Measurements from ENCODE around the gene KIR3DL2.
"Not testable (repeated sequence)": the region's sequence is repeated elsewhere in the genome, so short reads cannot be mapped to it uniquely, and the experiment has no call there.

KIR3DL2 gene

GRCh38 chr19:54817670-54818536 lies 32.3 kb upstream of the KIR3DL2 start:
- no peaks in the 10 kb centered on the region for H3K9me3 ChIP-seq (ENCODE audit: control insufficient read depth, low read length)
- no peak overlapping the region for H2AFZ ChIP-seq (ENCODE audit: low read depth, low read length)
- DNase-seq = no peak
- no peak overlapping the region for H4K91ac ChIP-seq (ENCODE audit: low read length)
- no peak overlapping the region for H3K9ac ChIP-seq (ENCODE audit: low read length)
- no peak overlapping the region for H2BK5ac ChIP-seq (ENCODE audit: low read depth, low read length, poor library complexity, severe bottlenecking)
- H3K4me2 ChIP-seq (ENCODE audit: low read length, poor library complexity, severe bottlenecking) = no peak overlapping the region
- 60% methylated on average over 15 of the region's 15 CpGs for WGBS
- no peaks in the 10 kb centered on the region for H3K4me1 ChIP-seq (ENCODE audit: control insufficient read depth, insufficient read depth, low read depth, low read length)
- H3K14ac ChIP-seq (ENCODE audit: low read length in 2 of 2) = no peak overlapping the region
- no peak overlapping the region for H3K23ac ChIP-seq (ENCODE audit: low read length in 2 of 2)
- H3K27ac ChIP-seq (ENCODE audit: low read length, poor library complexity, severe bottlenecking) = no peak overlapping the region
- no peak overlapping the region for H3K4ac ChIP-seq (ENCODE audit: low read depth in 1 of 2, low read length in 2 of 2)
- H3K27me3 ChIP-seq (ENCODE audit: control insufficient read depth in 1 of 2, insufficient read depth in 1 of 2, low read length in 2 of 2) = no peaks in the 10 kb centered on the region
- no peak overlapping the region for H2BK12ac ChIP-seq (ENCODE audit: low read length in 2 of 2)
- H3K36me3 ChIP-seq (ENCODE audit: control insufficient read depth in 1 of 2, insufficient read depth in 2 of 2, low read depth in 1 of 2, low read length in 2 of 2) = no peaks in the 10 kb centered on the region
- H2AK5ac ChIP-seq (ENCODE audit: low read length, severe bottlenecking) = no peak overlapping the region
- no peak overlapping the region for H4K8ac ChIP-seq (ENCODE audit: low read length)
- no peak overlapping the region for H3K18ac ChIP-seq (ENCODE audit: low read depth in 1 of 2, low read length in 2 of 2)
- H3K4me3 ChIP-seq (ENCODE audit: insufficient read depth in 1 of 2, low read depth in 1 of 2, low read length in 2 of 2) = no peak overlapping the region
- no peaks in the 10 kb centered on the region for H3K79me1 ChIP-seq (replicated peaks; ENCODE audit: low read length, poor library complexity, severe bottlenecking)
- H2BK120ac ChIP-seq (ENCODE audit: low read depth, low read length) = no peak overlapping the region
- H2BK15ac ChIP-seq (ENCODE audit: low read depth, poor library complexity, severe bottlenecking) = no peak overlapping the region

- not testable (repeated sequence) for H3K9me3 ChIP-seq (ENCODE audit: control insufficient read depth, low read length); H3K79me1 ChIP-seq (replicated peaks; ENCODE audit: low read length, poor library complexity, severe bottlenecking); H3K14ac ChIP-seq (ENCODE audit: low read length in 2 of 2); H2BK15ac ChIP-seq (ENCODE audit: low read depth, poor library complexity, severe bottlenecking); H3K23ac ChIP-seq (ENCODE audit: low read length in 2 of 2); H3K4me3 ChIP-seq (ENCODE audit: insufficient read depth in 1 of 2, low read depth in 1 of 2, low read length in 2 of 2); DNase-seq; H2BK5ac ChIP-seq (ENCODE audit: low read depth, low read length, poor library complexity, severe bottlenecking); H3K9ac ChIP-seq (ENCODE audit: low read length); H2BK120ac ChIP-seq (ENCODE audit: low read depth, low read length); H2BK12ac ChIP-seq (ENCODE audit: low read length in 2 of 2); H3K4ac ChIP-seq (ENCODE audit: low read depth in 1 of 2, low read length in 2 of 2); H3K27ac ChIP-seq (ENCODE audit: low read length, poor library complexity, severe bottlenecking); H3K4me2 ChIP-seq (ENCODE audit: low read length, poor library complexity, severe bottlenecking); H4K91ac ChIP-seq (ENCODE audit: low read length); H3K18ac ChIP-seq (ENCODE audit: low read depth in 1 of 2, low read length in 2 of 2); H2AFZ ChIP-seq (ENCODE audit: low read depth, low read length); H2AK5ac ChIP-seq (ENCODE audit: low read length, severe bottlenecking); H3K36me3 ChIP-seq (ENCODE audit: control insufficient read depth in 1 of 2, insufficient read depth in 2 of 2, low read depth in 1 of 2, low read length in 2 of 2); H3K27me3 ChIP-seq (ENCODE audit: control insufficient read depth in 1 of 2, insufficient read depth in 1 of 2, low read length in 2 of 2); H4K8ac ChIP-seq (ENCODE audit: low read length); H3K4me1 ChIP-seq (ENCODE audit: control insufficient read depth, insufficient read depth, low read depth, low read length)
- 61% methylated on average over 3 of the region's 4 CpGs for WGBS
Measured at GRCh38 chr19:54824416-54824815, 25.8 kb upstream of the KIR3DL2 start.

GRCh38 chr19:54825326-54825725 lies 24.9 kb upstream of the KIR3DL2 start:
- H4K91ac ChIP-seq (ENCODE audit: low read length); H3K36me3 ChIP-seq (ENCODE audit: control insufficient read depth in 1 of 2, insufficient read depth in 2 of 2, low read depth in 1 of 2, low read length in 2 of 2); H2BK120ac ChIP-seq (ENCODE audit: low read depth, low read length); H3K9ac ChIP-seq (ENCODE audit: low read length); H4K8ac ChIP-seq (ENCODE audit: low read length); H3K4ac ChIP-seq (ENCODE audit: low read depth in 1 of 2, low read length in 2 of 2); H3K4me1 ChIP-seq (ENCODE audit: control insufficient read depth, insufficient read depth, low read depth, low read length); H3K27ac ChIP-seq (ENCODE audit: low read length, poor library complexity, severe bottlenecking); H2AFZ ChIP-seq (ENCODE audit: low read depth, low read length); H3K18ac ChIP-seq (ENCODE audit: low read depth in 1 of 2, low read length in 2 of 2); H3K4me2 ChIP-seq (ENCODE audit: low read length, poor library complexity, severe bottlenecking); H2BK15ac ChIP-seq (ENCODE audit: low read depth, poor library complexity, severe bottlenecking); H3K27me3 ChIP-seq (ENCODE audit: control insufficient read depth in 1 of 2, insufficient read depth in 1 of 2, low read length in 2 of 2); H3K79me1 ChIP-seq (replicated peaks; ENCODE audit: low read length, poor library complexity, severe bottlenecking); H2BK5ac ChIP-seq (ENCODE audit: low read depth, low read length, poor library complexity, severe bottlenecking); H2BK12ac ChIP-seq (ENCODE audit: low read length in 2 of 2); DNase-seq; H3K14ac ChIP-seq (ENCODE audit: low read length in 2 of 2); H3K4me3 ChIP-seq (ENCODE audit: insufficient read depth in 1 of 2, low read depth in 1 of 2, low read length in 2 of 2); H3K23ac ChIP-seq (ENCODE audit: low read length in 2 of 2); H3K9me3 ChIP-seq (ENCODE audit: control insufficient read depth, low read length); H2AK5ac ChIP-seq (ENCODE audit: low read length, severe bottlenecking): not testable (repeated sequence)
- WGBS = 51% methylated on average over 5 of the region's 7 CpGs

GRCh38 chr19:54828064-54828463 lies 22.2 kb upstream of the KIR3DL2 start:
- H3K4me1 ChIP-seq (ENCODE audit: control insufficient read depth, insufficient read depth, low read depth, low read length); H3K4me2 ChIP-seq (ENCODE audit: low read length, poor library complexity, severe bottlenecking); DNase-seq; H2BK5ac ChIP-seq (ENCODE audit: low read depth, low read length, poor library complexity, severe bottlenecking); H3K14ac ChIP-seq (ENCODE audit: low read length in 2 of 2); H2BK12ac ChIP-seq (ENCODE audit: low read length in 2 of 2); H3K4me3 ChIP-seq (ENCODE audit: insufficient read depth in 1 of 2, low read depth in 1 of 2, low read length in 2 of 2); H4K8ac ChIP-seq (ENCODE audit: low read length); H3K18ac ChIP-seq (ENCODE audit: low read depth in 1 of 2, low read length in 2 of 2); H4K91ac ChIP-seq (ENCODE audit: low read length); H2BK120ac ChIP-seq (ENCODE audit: low read depth, low read length); H3K27me3 ChIP-seq (ENCODE audit: control insufficient read depth in 1 of 2, insufficient read depth in 1 of 2, low read length in 2 of 2); H3K27ac ChIP-seq (ENCODE audit: low read length, poor library complexity, severe bottlenecking); H3K4ac ChIP-seq (ENCODE audit: low read depth in 1 of 2, low read length in 2 of 2); H3K9me3 ChIP-seq (ENCODE audit: control insufficient read depth, low read length); H2AK5ac ChIP-seq (ENCODE audit: low read length, severe bottlenecking); H2AFZ ChIP-seq (ENCODE audit: low read depth, low read length); H3K23ac ChIP-seq (ENCODE audit: low read length in 2 of 2); H3K9ac ChIP-seq (ENCODE audit: low read length); H2BK15ac ChIP-seq (ENCODE audit: low read depth, poor library complexity, severe bottlenecking); H3K79me1 ChIP-seq (replicated peaks; ENCODE audit: low read length, poor library complexity, severe bottlenecking); H3K36me3 ChIP-seq (ENCODE audit: control insufficient read depth in 1 of 2, insufficient read depth in 2 of 2, low read depth in 1 of 2, low read length in 2 of 2): not testable (repeated sequence)
- 59% methylated on average over 4 of the region's 8 CpGs for WGBS

Data from mesenchymal stem cell (in vitro differentiated cells and primary cell).